Large intestine (tissue), 3 donors: Measurements from ENCODE around the gene DPH7. TPM values are rescaled to one million over a fixed set of nuclear protein-coding genes. Genes with fewer than 3 reads are reported as not detected.
A peak's percentile ranks its signal among the peaks of the same experiment; 100 is the strongest.

Experiments used
- DNase-seq, 2 donors: peaks; one replicate each; pipeline versions ENCODE4 v3.0.0 to v3.0.0-alpha.2; 2013
- H3K27ac ChIP-seq: one replicate; pipeline ENCODE4 v1.5.1; 2013; ENCODE audit warnings: low read length
- H3K27me3 ChIP-seq: 2 replicates; pipeline ENCODE4 v1.6.1; 2013; ENCODE audit warnings: low read length; ENCODE audit not compliant: control insufficient read depth, insufficient read depth
- H3K36me3 ChIP-seq: 2 replicates; pipeline ENCODE4 v1.6.1; 2013; ENCODE audit warnings: low read length; ENCODE audit not compliant: control insufficient read depth, insufficient read depth
- H3K4me1 ChIP-seq: one replicate; pipeline ENCODE4 v1.6.1; 2013; ENCODE audit warnings: low read length; ENCODE audit not compliant: control insufficient read depth, insufficient read depth
- H3K4me3 ChIP-seq: one replicate; pipeline ENCODE4 v1.5.1; 2013; ENCODE audit warnings: low read length
- H3K9me3 ChIP-seq: one replicate; pipeline ENCODE4 v1.6.1; 2013; ENCODE audit warnings: mild to moderate bottlenecking, low read depth, low read length, moderate library complexity; ENCODE audit not compliant: control insufficient read depth
- WGBS: methylation state at CpG from one replicate; pipeline ENCODE4 v1.1.5; 2013; ENCODE audit warnings: low lambda C conversion rate; ENCODE audit not compliant: insufficient coverage; 5-methylcytosine and 5-hydroxymethylcytosine counted together
- polyA plus RNA-seq: library from polyadenylated mRNA; unstranded; fragments of 120-200 nt; gene quantifications from one replicate; pipeline ENCODE4 v1.2.1, GENCODE V29; 2013

DPH7 gene
- polyA plus RNA-seq, 1 donor = 42.2 TPM

GRCh38 chr9:137615387-137615871 lies 36.7 kb upstream of the DPH7 start:
- no CpG with 5 or more reads among the region's 19 CpGs for WGBS
- Histone ChIP-seq H3K27me3 (no peaks in the 10 kb centered on the region), H3K4me1 (peaks cover 37% of the 10 kb centered on the region), H3K27ac (no peak overlapping the region), H3K36me3 (peaks cover 34% of the 10 kb centered on the region), H3K9me3 (peaks cover 7% of the 10 kb centered on the region), H3K4me3 (no peak overlapping the region)
- DNase-seq = no peak

- no peaks in the 10 kb centered on the region for H3K27me3 ChIP-seq
- no CpG with 5 or more reads among the region's 25 CpGs for WGBS
- peaks cover 33% of the 10 kb centered on the region for H3K4me1 ChIP-seq
- DNase-seq = no peak
- H3K27ac ChIP-seq = no peak overlapping the region
- H3K4me3 ChIP-seq = no peak overlapping the region
- peaks cover 7% of the 10 kb centered on the region for H3K9me3 ChIP-seq
- peaks cover 34% of the 10 kb centered on the region for H3K36me3 ChIP-seq
Observed at GRCh38 chr9:137614631-137615386, 36.1 kb upstream of the DPH7 start.

- Histone ChIP-seq H3K27me3 (no peaks in the 10 kb centered on the region), H3K9me3 (peaks cover 7% of the 10 kb centered on the region), H3K4me1 (peaks cover 33% of the 10 kb centered on the region), H3K4me3 (no peak overlapping the region), H3K36me3 (peaks cover 38% of the 10 kb centered on the region), H3K27ac (no peak overlapping the region)
- DNase-seq = no peak
- WGBS = no CpG with 5 or more reads among the region's 27 CpGs
Observed at GRCh38 chr9:137613738-137614523, 35.2 kb upstream of the DPH7 start.

- WGBS = no CpG with 5 or more reads among the region's 5 CpGs
- no peaks in the 10 kb centered on the region for H3K27me3 ChIP-seq
- H3K27ac ChIP-seq = peak overlapping the region; percentile 95
- DNase-seq = no peak
- H3K36me3 ChIP-seq = peaks cover 40% of the 10 kb centered on the region
- H3K4me1 ChIP-seq = peaks cover 38% of the 10 kb centered on the region
- no peak overlapping the region for H3K4me3 ChIP-seq
- H3K9me3 ChIP-seq = peaks cover 4% of the 10 kb centered on the region
Observed at GRCh38 chr9:137613259-137613658, 34.5 kb upstream of the DPH7 start.

- H3K27me3 ChIP-seq = no peaks in the 10 kb centered on the region
- H3K4me3 ChIP-seq = no peak overlapping the region
- H3K4me1 ChIP-seq = peaks cover 39% of the 10 kb centered on the region
- DNase-seq = no peak
- WGBS = no CpG with 5 or more reads among the region's 8 CpGs
- peaks cover 40% of the 10 kb centered on the region for H3K36me3 ChIP-seq
- peak overlapping the region; percentile 95 for H3K27ac ChIP-seq
- peaks cover 3% of the 10 kb centered on the region for H3K9me3 ChIP-seq
Observed at GRCh38 chr9:137612741-137613142, 34.0 kb upstream of the DPH7 start.

GRCh38 chr9:137611623-137612609 lies 33.2 kb upstream of the DPH7 start:
- H3K36me3 ChIP-seq = peaks cover 40% of the 10 kb centered on the region
- peak; percentile 89 to 93 for DNase-seq
- no CpG with 5 or more reads among the region's 21 CpGs for WGBS
- peaks cover 41% of the 10 kb centered on the region for H3K4me1 ChIP-seq
- peak overlapping the region; percentile 11 for H3K4me3 ChIP-seq
- no peaks in the 10 kb centered on the region for H3K27me3 ChIP-seq
- H3K9me3 ChIP-seq = peaks cover 3% of the 10 kb centered on the region
- H3K27ac ChIP-seq = peak overlapping the region; percentile 95

GRCh38 chr9:137610944-137611343 lies 32.2 kb upstream of the DPH7 start:
- H3K27me3 ChIP-seq = no peaks in the 10 kb centered on the region
- peak overlapping the region; percentile 95 for H3K27ac ChIP-seq
- H3K4me1 ChIP-seq = peaks cover 46% of the 10 kb centered on the region
- peaks cover 33% of the 10 kb centered on the region for H3K36me3 ChIP-seq
- peaks cover 3% of the 10 kb centered on the region for H3K9me3 ChIP-seq
- DNase-seq = no peak
- no peak overlapping the region for H3K4me3 ChIP-seq
- no CpG with 5 or more reads among the region's 6 CpGs for WGBS

- H3K4me3 ChIP-seq = peak overlapping the region; percentile 48
- peaks cover 6% of the 10 kb centered on the region for H3K36me3 ChIP-seq
- peaks cover 34% of the 10 kb centered on the region for H3K4me1 ChIP-seq
- 40% methylated on average over 1 of the region's 17 CpGs for WGBS
- peaks cover 13% of the 10 kb centered on the region for H3K27me3 ChIP-seq
- H3K27ac ChIP-seq = peak overlapping the region; percentile 2
- DNase-seq = peak in 1 of 2 donors; percentile 74
- H3K9me3 ChIP-seq = no peaks in the 10 kb centered on the region
Observed at GRCh38 chr9:137607141-137607857, 28.6 kb upstream of the DPH7 start.

- peaks cover 14% of the 10 kb centered on the region for H3K27me3 ChIP-seq
- H3K27ac ChIP-seq = peak overlapping the region; percentile 43
- H3K36me3 ChIP-seq = peaks cover 6% of the 10 kb centered on the region
- WGBS = no CpG with 5 or more reads among the region's 13 CpGs
- H3K9me3 ChIP-seq = no peaks in the 10 kb centered on the region
- peaks cover 28% of the 10 kb centered on the region for H3K4me1 ChIP-seq
- H3K4me3 ChIP-seq = peak overlapping the region; percentile 48
- peak in 1 of 2 donors; percentile 39 for DNase-seq
Observed at GRCh38 chr9:137606734-137607138, 28.0 kb upstream of the DPH7 start.
